Stimulated activated CD4-positive, alpha-beta T cell treated with anti-CD3 and anti-CD28 coated beads, Interleukin-1b, Interleukin-23, amount 100 ng/mL, for 24 hours (primary cell): ENCODE results near the gene HSPB7.
"Not testable (repeated sequence)": the region's sequence is repeated elsewhere in the genome, so short reads cannot be mapped to it uniquely, and the experiment has no call there.

Experiments used
- DNase-seq, 4 experiments: peaks; one replicate each; pipeline ENCODE4 v3.0.0-alpha.2; 2020; ENCODE audit warnings: low read depth in 4 of 4, low spot score in 1 of 4

Gene HSPB7

DNA sequence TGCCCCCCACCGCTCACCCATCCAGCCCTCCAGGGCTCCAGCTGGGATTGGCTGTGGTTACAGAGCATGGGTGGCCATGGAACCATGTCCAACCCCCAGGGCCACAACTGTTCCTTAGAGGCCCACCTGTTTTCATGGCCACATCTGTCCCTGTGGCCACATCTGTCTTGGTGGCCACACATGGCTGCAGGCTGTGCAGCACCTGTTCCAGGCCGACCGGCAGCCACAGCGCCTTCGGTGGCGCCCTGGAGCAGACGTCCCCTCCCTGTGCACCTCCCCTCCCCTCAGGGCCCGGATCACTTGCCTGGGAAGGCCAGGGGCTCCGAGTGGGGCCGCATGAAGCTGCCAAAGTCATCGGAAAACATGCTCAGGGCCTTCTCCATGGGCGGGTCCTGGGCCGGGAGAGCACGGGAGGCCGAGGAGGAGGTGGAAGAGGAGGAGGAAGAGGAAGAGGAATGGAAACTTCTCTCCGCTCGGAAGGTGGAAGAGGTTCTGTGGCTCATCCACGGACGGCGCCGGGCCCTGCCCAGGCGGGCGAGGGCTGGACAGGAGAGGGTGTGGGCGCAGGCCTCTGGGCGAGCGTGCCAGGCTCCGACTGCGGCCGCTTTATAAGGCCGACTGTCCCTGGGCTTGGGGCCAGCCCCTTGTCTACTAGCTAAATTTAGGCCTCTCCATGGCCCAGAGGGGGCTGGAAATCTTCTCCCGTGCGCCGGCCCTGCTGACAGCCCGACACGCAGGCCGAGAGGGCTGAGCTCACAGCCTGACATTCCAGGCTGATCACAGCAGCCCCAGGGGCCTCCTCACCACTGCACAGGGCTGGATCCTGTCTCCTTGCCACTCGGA lies at the start of gene HSPB7:
HSPB7 (minus strand) TSS at position 583 of the 843 bp plus-strand sequence; CDS start at position 503, 80 bp downstream.
- no peak for DNase-seq

DNA sequence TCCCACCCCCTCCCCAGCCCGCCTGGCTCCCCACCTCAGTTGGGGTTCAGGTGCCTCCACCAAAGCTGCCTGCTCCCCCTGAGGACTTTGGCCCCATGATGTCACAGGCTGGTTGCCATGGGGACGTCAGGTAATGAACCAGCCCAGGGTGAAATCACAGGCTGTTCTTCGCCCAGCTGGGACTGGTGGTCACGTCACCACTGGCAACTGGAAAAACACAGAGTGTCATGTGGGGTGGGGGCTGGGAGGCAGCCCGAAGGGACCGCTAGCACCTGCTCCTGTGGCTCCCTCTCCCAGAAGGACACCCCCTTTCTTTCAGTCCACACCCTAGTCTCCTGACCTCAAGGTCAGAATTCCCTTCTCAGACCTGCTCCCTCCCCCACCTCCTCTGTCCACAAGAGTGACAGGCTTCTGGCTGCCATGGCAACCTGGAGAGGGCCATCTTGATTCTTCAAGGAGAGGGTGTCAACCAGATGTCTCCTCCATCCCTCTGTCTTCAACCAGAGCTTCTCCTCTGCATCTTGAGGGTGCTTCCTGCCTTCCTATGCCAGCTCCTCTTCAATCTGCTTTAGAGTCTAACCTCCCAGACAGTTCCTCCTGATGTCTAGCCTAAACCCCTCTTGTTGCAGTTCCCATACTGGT lies 49.4 kb upstream of the HSPB7 start:
- no peak for DNase-seq

- DNase-seq: no peak
Observed at GRCh38 chr1:16066245-16066644, 48.4 kb upstream of the HSPB7 start.

DNA sequence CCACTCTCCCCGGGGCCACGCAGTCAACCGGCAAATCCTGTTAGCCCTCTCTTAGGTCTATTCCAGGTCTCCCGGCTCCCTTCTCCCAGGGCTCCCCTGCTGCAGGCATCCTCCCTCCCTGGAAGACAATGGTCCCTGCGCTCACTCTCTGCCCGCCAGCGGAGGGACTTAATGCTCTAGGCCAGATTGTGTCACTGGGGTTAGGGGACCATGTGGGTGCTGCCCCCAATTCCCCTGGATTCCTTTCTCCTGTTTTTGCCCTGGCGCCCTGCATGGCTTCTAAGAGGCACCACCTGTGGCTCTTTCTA lies 47.4 kb upstream of the HSPB7 start:
- DNase-seq: no peak

GRCh38 chr1:16064536-16065268 lies 46.9 kb upstream of the HSPB7 start:
- no peak for DNase-seq

GRCh38 chr1:16063921-16064320 lies 46.1 kb upstream of the HSPB7 start:
- DNase-seq: no peak

DNA sequence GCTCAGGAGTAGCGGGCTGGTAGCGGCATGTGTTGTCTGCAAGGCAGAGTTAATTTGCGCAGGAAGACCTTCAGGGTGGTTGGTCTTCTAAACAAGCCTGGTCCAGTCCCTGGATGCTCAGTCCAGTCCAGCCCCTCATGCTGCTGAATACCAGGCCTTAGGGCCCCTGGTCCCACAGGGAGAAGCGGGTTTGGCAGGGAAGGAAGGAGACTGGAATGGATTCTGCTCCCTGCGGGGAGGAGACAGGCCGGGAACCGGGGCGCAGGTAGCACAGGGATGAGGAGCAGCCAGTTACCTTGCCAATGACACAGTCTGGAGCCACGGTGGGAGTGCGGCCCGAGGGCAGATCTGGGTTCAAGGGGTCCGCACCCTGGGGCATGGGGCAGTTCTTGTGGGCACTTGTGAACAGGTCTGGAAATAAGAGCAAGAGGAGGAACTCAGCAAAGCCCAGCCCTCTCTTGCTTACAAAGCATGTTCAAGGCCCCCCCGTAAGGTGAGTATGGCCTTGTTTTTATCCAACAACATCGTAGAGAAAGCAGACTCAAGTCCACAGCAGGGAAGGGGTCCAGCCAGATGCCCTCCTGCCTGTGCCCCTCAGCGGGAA lies 45.5 kb upstream of the HSPB7 start:
- DNase-seq: no peak

GRCh38 chr1:16062687-16063075 lies 44.8 kb upstream of the HSPB7 start:
- DNase-seq: not testable (repeated sequence)

GRCh38 chr1:16061989-16062686 lies 44.3 kb upstream of the HSPB7 start:
- DNase-seq: not testable (repeated sequence)

GRCh38 chr1:16061266-16061665 lies 43.4 kb upstream of the HSPB7 start:
- DNase-seq: no peak

DNA sequence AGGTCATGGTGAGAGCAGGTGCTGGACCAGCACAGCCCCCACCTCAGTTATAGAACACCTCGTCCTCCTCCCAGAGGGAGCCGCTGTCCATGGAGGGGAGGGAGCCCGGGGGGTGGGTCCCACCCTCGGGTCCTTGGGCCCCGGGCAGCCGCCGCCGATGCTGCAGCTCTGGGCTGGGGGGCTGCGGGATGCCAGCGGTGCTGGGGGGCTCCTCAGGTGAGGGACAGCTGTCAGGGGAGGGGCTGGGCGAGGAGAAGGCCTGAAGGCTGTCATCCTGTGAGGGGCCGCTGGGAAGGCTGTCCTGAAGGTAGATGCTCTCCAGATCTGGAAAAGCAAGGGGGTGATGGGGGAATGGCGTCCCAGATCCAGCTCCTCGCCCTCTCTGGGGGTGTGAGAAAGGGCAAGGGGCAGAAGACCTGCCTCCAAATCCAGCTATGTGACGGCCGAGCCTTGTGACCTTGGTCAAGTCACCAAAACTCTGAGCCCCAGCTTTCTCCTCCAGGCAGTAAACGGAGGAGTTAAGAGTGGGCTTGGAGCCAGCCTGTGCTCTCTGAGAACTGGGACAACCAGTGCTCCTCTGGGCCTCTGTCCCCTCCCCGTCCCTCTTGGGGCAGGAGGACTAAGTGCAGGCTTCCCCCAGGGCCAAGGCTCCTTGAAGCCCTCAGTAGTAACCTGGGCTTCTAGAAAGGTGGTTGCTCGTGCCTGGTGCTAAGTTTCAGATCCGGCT lies 40.7 kb upstream of the HSPB7 start:
- DNase-seq: not testable (repeated sequence)

DNA sequence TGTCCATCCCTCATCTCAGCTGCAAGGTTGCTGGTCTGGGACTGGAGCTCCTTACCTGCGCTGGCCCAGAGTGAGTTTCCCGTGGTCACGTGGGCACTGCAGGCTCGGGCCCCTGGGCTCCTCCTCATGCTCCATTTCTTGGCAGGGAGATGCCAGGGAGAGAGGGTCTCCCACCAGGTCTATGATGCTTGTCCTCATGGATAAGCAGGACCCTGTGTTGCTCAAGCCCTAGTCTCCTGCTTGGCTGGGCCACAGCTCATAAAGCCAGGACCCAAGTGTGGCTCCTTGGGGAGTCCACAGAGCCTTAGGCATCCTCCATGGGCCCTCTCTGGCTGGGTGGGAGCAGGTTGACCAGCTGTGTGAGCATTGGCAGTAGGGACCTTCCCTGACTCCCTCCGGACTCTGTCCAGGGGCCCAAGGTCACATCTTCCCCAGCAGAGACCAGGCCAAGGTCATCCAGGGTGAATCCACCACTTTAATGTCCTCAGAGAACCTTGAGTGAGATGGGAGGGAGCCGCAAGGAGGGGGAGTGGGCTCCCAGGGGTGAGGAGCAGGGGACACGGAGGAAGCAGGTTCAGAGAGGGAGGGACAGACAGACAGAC lies 39.6 kb upstream of the HSPB7 start:
- DNase-seq: not testable (repeated sequence)

DNA sequence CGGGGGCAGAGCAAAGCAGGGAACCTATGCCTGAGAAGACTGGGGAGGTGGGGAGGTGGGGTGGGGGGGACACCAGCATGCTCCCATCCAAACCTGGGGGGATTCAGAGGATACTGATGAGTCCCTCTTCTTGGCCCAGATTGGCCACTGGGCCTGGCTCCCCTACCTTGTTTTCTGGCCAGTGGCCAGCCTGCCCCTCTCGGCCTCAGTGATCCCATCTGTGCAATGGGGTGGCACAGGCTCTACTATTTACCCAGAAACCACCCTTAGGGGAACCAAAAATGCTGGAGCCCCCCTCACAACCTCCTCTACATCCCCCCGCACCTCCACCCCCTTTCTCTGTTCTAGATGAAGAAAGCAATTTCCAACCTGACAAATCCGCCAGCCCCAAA lies 38.7 kb upstream of the HSPB7 start:
- DNase-seq: not testable (repeated sequence)

GRCh38 chr1:16055613-16056520 lies 38.0 kb upstream of the HSPB7 start:
- peak; percentile 35 to 87 (median 76) for DNase-seq

GRCh38 chr1:16054598-16055540 lies 37.0 kb upstream of the HSPB7 start:
- DNase-seq: no peak

DNA sequence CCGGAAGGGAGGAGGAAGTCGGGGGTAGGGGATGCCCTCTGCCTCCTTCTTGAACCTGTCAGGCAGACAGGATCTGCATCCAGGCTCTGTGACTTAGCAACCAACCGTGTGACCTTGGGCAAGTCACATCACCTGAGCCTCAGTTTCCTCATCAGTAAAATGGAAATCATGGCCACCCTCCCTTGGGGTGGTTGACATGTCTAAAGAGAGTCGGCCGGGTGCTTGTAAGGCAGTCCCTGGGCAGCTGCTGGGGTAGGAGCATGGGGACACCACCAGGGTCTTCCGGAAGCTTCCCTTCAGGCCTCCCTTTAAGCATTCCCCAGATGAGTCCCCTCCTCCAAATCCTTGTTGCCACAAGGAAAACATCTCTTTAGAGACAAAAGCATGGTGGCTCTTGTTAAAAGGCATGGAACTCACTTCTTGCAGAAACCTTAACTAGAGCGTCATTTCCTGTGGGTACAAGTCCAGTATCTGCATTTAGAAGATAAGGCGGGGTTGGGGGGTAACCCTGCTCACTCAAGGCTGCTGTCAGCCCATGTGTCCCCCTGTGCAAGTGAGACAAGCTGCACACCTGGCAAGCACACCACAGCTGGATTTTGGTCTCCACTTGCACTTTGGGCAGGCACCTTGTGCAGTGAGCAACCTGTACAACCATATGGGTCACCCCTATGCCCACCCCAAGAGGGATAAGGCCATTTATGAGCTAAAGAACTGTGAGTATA lies 36.1 kb upstream of the HSPB7 start:
- no peak for DNase-seq

DNA sequence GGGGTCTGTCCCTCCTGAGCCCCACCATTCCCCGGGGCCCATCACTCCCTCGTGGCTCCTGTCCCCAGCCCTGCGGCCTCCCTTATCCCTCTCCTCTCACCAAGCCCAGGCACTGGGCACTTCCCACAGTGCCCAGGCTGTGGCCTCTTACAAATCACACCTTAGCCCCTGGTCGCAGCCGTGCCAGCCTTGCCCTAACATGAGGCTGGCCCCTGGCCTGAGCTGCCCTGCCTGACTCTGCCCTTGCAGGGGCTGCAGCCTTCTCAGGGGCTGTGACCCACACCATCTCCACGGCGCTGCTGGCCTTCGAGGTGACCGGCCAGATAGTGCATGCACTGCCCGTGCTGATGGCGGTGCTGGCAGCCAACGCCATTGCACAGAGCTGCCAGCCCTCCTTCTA lies 34.1 kb upstream of the HSPB7 start:
- not testable (repeated sequence) for DNase-seq
